Bronchial epithelial cell (primary cell): Measurements from ENCODE around the gene FCRL6. TPM values are rescaled to one million over a fixed set of nuclear protein-coding genes. Genes with fewer than 3 reads are reported as not detected.

Source experiments
- DNase-seq: peaks from one replicate; pipeline ENCODE4 v3.0.0-alpha.2; 2010; ENCODE audit warnings: low read depth
- FAIRE-seq: peaks from 2 replicates; lab custom pipeline; 2011; peaks lifted over from hg19 to GRCh38; lab: Jason Lieb, UNC
- H3K27me3 ChIP-seq: 2 replicates; pipeline ENCODE4 v1.5.1; 2011; ENCODE audit warnings: low read length; ENCODE audit not compliant: control insufficient read depth, insufficient read depth
- H3K36me3 ChIP-seq: 2 replicates; pipeline ENCODE4 v1.5.1; 2011; ENCODE audit warnings: low read length; ENCODE audit not compliant: control insufficient read depth, insufficient read depth
- H3K4me3 ChIP-seq: 2 replicates; pipeline ENCODE4 v1.5.1; 2011; ENCODE audit warnings: mild to moderate bottlenecking, low read depth, low read length, control low read depth
- CTCF ChIP-seq: IDR thresholded peaks from 2 replicates; pipeline ENCODE4 v1.5.1; 2011; ENCODE audit warnings: mild to moderate bottlenecking, moderate library complexity, low read length, control low read depth, inconsistent platforms; ENCODE audit not compliant: insufficient read depth, severe bottlenecking
- total RNA-seq: library from RNA; depleted of rRNA; stranded (reverse); fragments of >200 nt; gene quantifications from 2 replicates; pipeline ENCODE4 v1.2.1, GENCODE V29; 2014

The FCRL6 gene
- total RNA-seq, 1 donor from 2014 or later: not detected

- FAIRE-seq (no peak), DNase-seq (no peak)
- Histone ChIP-seq H3K4me3 (no peak overlapping the region), H3K36me3 (no peaks in the 10 kb centered on the region), H3K27me3 (peaks cover 3% of the 10 kb centered on the region)
- TF ChIP-seq CTCF: no peak
These were observed 24.9 kb downstream of the FCRL6 start for GRCh38 chr1:159827102-159827490.

- DNase-seq (no peak), FAIRE-seq (no peak)
- Histone ChIP-seq H3K4me3 (no peak overlapping the region), H3K36me3 (no peaks in the 10 kb centered on the region), H3K27me3 (peaks cover 3% of the 10 kb centered on the region)
- TF ChIP-seq CTCF: no peak
These were observed 25.4 kb downstream of the FCRL6 start for GRCh38 chr1:159827549-159827948.

DNA sequence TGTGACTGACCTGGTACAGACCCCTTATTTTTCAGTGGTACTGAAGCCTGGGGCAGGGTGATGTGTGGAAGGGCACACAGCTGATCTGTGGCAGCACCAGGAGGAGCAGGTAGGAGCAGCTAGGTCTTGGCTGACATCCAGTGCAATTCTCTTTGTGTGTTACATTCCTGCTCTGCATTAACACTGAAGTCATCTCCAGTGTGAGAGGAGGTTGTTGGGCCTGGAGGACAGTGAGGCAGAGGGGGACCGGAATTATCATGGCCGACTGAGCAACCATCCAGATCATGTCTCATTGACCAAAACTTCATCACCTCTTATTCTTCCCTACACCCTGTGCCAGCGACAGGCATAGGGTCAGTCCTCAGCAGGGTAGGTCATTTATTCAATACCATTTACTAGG lies 26.0 kb downstream of the FCRL6 start:
- no peak for TF ChIP-seq CTCF
- FAIRE-seq: peak; percentile 68
- DNase-seq: peak; percentile 28
- H3K27me3 ChIP-seq: peaks cover 3% of the 10 kb centered on the region
- no peaks in the 10 kb centered on the region for H3K36me3 ChIP-seq
- H3K4me3 ChIP-seq: no peak overlapping the region

- no peak for DNase-seq
- Histone ChIP-seq H3K4me3 (no peak overlapping the region), H3K36me3 (no peaks in the 10 kb centered on the region), H3K27me3 (peaks cover 3% of the 10 kb centered on the region)
- TF ChIP-seq CTCF: no peak
- no peak for FAIRE-seq
These were observed 26.6 kb downstream of the FCRL6 start for GRCh38 chr1:159828581-159829272.

- no peak overlapping the region for H3K4me3 ChIP-seq
- peak; percentile 69 for TF ChIP-seq CTCF
- DNase-seq: no peak
- H3K27me3 ChIP-seq: no peaks in the 10 kb centered on the region
- FAIRE-seq: no peak
- no peaks in the 10 kb centered on the region for H3K36me3 ChIP-seq
These were observed 27.1 kb downstream of the FCRL6 start for GRCh38 chr1:159829273-159829634.
